ENCODE data around the gene DYRK1A. TPM values are rescaled to one million over a fixed set of nuclear protein-coding genes. Genes with fewer than 3 reads are reported as not detected.

Gene DYRK1A
- total RNA-seq, 4 donors from 2014 or later = 76.5 to 105 (median 91.3) TPM

GRCh38 chr21:37393786-37394185 is 27.2 kb downstream of the DYRK1A start:
- Histone ChIP-seq H3K4me1 (peaks cover 75% of the 10 kb centered on the region), H3K9me3 (no peaks in the 10 kb centered on the region), H3K4me3 (no peak overlapping the region), H3K27me3 (no peaks in the 10 kb centered on the region), H3K36me3 (no peaks in the 10 kb centered on the region), H3K27ac (no peak overlapping the region)
- TF ChIP-seq POLR2A (IDR thresholded peaks at IDR 0.05) (no peak), POLR2AphosphoS5 (IDR thresholded peaks at IDR 0.05) (no peak), EP300 (IDR thresholded peaks at IDR 0.05) (no peak), CTCF (IDR thresholded peaks at IDR 0.05) (no peak)
- DNase-seq (ENCODE audit: low spot score in 2 of 2) = no peak
- 82% methylated on average over 3 of the region's 3 CpGs for WGBS

- no peak overlapping the region for H3K27ac ChIP-seq
- no peak for DNase-seq (ENCODE audit: low spot score in 2 of 2)
- no peaks in the 10 kb centered on the region for H3K36me3 ChIP-seq
- H3K9me3 ChIP-seq = no peaks in the 10 kb centered on the region
- H3K4me1 ChIP-seq = peaks cover 65% of the 10 kb centered on the region
- 86% methylated on average over 2 of the region's 2 CpGs for whole genome bisulfite sequencing
- no peak for TF ChIP-seq POLR2A (IDR thresholded peaks at IDR 0.05)
- TF ChIP-seq CTCF (IDR thresholded peaks at IDR 0.05) = no peak
- TF ChIP-seq EP300 (IDR thresholded peaks at IDR 0.05) = no peak
- TF ChIP-seq POLR2AphosphoS5 (IDR thresholded peaks at IDR 0.05) = no peak
- no peak overlapping the region for H3K4me3 ChIP-seq
- no peaks in the 10 kb centered on the region for H3K27me3 ChIP-seq
These were observed 29.4 kb downstream of the DYRK1A start for GRCh38 chr21:37395961-37396360.

- Histone ChIP-seq H3K4me3 (no peak overlapping the region), H3K27me3 (no peaks in the 10 kb centered on the region), H3K9me3 (no peaks in the 10 kb centered on the region), H3K36me3 (no peaks in the 10 kb centered on the region), H3K27ac (no peak overlapping the region), H3K4me1 (peaks cover 56% of the 10 kb centered on the region)
- no peak for DNase-seq (ENCODE audit: low spot score in 2 of 2)
- TF ChIP-seq POLR2A (IDR thresholded peaks at IDR 0.05) (no peak), EP300 (IDR thresholded peaks at IDR 0.05) (no peak), POLR2AphosphoS5 (IDR thresholded peaks at IDR 0.05) (no peak), CTCF (IDR thresholded peaks at IDR 0.05) (no peak)
- 86% methylated on average over 6 of the region's 6 CpGs for whole genome bisulfite sequencing
These were observed 30.3 kb downstream of the DYRK1A start for GRCh38 chr21:37396855-37397254.

- no peaks in the 10 kb centered on the region for H3K36me3 ChIP-seq
- H3K4me3 ChIP-seq = no peak overlapping the region
- DNase-seq (ENCODE audit: low spot score in 2 of 2) = no peak
- no peak overlapping the region for H3K27ac ChIP-seq
- peaks cover 38% of the 10 kb centered on the region for H3K4me1 ChIP-seq
- no peak for TF ChIP-seq POLR2A (IDR thresholded peaks at IDR 0.05)
- no peak for TF ChIP-seq POLR2AphosphoS5 (IDR thresholded peaks at IDR 0.05)
- TF ChIP-seq CTCF (IDR thresholded peaks at IDR 0.05) = no peak
- TF ChIP-seq EP300 (IDR thresholded peaks at IDR 0.05) = no peak
- H3K9me3 ChIP-seq = no peaks in the 10 kb centered on the region
- WGBS = 78% methylated on average over 5 of the region's 5 CpGs
- no peaks in the 10 kb centered on the region for H3K27me3 ChIP-seq
These were observed 32.1 kb downstream of the DYRK1A start for GRCh38 chr21:37398697-37399096.

- Histone ChIP-seq H3K4me3 (no peak overlapping the region), H3K36me3 (no peaks in the 10 kb centered on the region), H3K27me3 (no peaks in the 10 kb centered on the region), H3K27ac (no peak overlapping the region), H3K9me3 (no peaks in the 10 kb centered on the region), H3K4me1 (peaks cover 30% of the 10 kb centered on the region)
- no peak for DNase-seq (ENCODE audit: low spot score in 2 of 2)
- no peak for TF ChIP-seq POLR2AphosphoS5 (IDR thresholded peaks at IDR 0.05)
- no peak for TF ChIP-seq EP300 (IDR thresholded peaks at IDR 0.05)
- no peak for TF ChIP-seq CTCF (IDR thresholded peaks at IDR 0.05)
- TF ChIP-seq POLR2A (IDR thresholded peaks at IDR 0.05) = no peak
- WGBS = 96% methylated on average over 3 of the region's 3 CpGs
These were observed 35.8 kb downstream of the DYRK1A start for GRCh38 chr21:37402251-37402867.

Data from suprapubic skin (tissue), 4 donors.